ENCODE measurements around the gene PRKN.

Gene PRKN

DNA sequence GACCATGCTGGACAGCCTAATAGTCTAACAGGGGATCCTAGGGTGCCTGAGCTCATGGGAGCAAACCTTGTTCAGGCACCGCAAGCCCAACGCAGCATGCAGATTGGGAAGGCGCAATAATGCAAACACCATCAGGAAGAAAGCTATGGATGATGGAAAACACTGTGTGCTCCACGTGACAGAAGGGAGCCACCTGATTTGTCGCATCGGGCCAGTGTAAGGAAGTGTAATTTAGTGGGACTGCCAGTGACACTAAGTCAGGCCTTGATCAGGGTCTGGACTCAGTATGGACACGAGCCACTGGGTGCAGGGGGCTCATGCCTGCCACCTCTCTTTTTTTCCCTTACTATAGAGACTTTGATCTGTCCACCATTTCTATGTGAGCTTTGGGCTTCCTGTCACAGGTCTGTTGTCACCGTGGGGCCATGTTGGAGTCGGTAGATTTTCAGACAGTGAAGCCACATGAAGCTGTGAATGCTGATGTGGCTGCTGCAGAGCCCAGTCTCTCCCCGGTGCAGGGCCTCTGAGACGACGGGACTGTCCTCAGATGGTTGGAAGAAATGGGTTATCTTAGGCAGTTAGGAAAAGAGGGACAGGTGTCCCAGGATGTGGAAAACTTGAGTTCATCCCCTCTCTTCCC lies 1379.5 kb downstream of the PRKN start:
- TF ChIP-seq, protein P1, sequence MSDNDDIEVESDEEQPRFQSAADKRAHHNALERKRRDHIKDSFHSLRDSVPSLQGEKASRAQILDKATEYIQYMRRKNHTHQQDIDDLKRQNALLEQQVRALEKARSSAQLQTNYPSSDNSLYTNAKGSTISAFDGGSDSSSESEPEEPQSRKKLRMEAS (IDR thresholded peaks at IDR 0.05; ENCODE audit: low read depth, low read length): no peak
- TF ChIP-seq POLR2A (IDR thresholded peaks at IDR 0.05; ENCODE audit: extremely low read depth, insufficient read length) (no peak), MYC (IDR thresholded peaks at IDR 0.05; ENCODE audit: low read depth, low read length) (no peak)
- TF ChIP-seq, protein P2, sequence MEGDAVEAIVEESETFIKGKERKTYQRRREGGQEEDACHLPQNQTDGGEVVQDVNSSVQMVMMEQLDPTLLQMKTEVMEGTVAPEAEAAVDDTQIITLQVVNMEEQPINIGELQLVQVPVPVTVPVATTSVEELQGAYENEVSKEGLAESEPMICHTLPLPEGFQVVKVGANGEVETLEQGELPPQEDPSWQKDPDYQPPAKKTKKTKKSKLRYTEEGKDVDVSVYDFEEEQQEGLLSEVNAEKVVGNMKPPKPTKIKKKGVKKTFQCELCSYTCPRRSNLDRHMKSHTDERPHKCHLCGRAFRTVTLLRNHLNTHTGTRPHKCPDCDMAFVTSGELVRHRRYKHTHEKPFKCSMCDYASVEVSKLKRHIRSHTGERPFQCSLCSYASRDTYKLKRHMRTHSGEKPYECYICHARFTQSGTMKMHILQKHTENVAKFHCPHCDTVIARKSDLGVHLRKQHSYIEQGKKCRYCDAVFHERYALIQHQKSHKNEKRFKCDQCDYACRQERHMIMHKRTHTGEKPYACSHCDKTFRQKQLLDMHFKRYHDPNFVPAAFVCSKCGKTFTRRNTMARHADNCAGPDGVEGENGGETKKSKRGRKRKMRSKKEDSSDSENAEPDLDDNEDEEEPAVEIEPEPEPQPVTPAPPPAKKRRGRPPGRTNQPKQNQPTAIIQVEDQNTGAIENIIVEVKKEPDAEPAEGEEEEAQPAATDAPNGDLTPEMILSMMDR (IDR thresholded peaks at IDR 0.05; ENCODE audit: low read depth, low read length): no peak
- no peak for DNase-seq (ENCODE audit: low read depth)
- no peak overlapping the region for H3K4me3 ChIP-seq (ENCODE audit: low read depth, low read length)

DNA sequence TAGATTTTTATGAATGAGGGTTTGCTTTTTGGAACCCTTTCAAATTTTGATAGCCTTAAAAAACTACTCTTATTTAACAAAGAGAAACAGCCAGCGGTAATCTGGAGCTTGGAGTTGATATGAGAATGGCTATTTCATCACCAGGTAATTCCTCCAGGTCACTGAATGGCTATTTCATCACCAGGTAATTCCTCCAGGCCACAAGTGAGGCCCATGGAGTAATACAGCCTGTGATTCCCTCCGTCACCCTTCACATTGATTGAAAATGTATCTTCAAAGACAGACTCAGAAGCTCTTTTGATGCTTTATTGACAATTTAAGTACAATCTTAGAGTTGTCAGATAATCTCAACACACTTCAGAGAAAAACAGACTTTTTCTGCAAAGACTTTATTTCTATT lies 1380.4 kb downstream of the PRKN start:
- H3K4me3 ChIP-seq (ENCODE audit: low read depth, low read length): no peak overlapping the region
- DNase-seq (ENCODE audit: low read depth): no peak
- TF ChIP-seq POLR2A (IDR thresholded peaks at IDR 0.05; ENCODE audit: extremely low read depth, insufficient read length) (no peak), MYC (IDR thresholded peaks at IDR 0.05; ENCODE audit: low read depth, low read length) (no peak)
- TF ChIP-seq, protein P1 (IDR thresholded peaks at IDR 0.05; ENCODE audit: low read depth, low read length): no peak
- TF ChIP-seq, protein P2 (IDR thresholded peaks at IDR 0.05; ENCODE audit: low read depth, low read length): no peak

DNA sequence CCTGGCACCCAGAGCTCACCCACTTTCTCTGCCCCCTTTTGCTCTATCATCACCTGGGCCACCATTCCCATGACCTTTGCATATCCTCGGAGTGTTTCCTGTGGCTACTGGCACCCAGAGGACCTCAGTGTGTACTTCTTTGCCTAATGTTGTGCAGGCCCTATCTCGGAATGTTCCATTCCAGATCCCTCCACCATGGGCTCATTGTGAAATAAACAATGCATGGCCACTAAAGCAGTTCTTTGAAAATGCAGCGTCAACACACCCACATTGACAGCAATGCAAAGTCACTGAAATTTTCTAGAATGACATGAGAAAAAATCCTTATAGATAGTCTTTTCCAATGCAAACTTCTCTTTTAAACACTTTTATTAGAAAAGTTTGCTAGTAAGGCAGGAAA lies 1380.8 kb downstream of the PRKN start:
- DNase-seq (ENCODE audit: low read depth): no peak
- TF ChIP-seq MYC (IDR thresholded peaks at IDR 0.05; ENCODE audit: low read depth, low read length) (no peak), POLR2A (IDR thresholded peaks at IDR 0.05; ENCODE audit: extremely low read depth, insufficient read length) (no peak)
- TF ChIP-seq, protein P2 (IDR thresholded peaks at IDR 0.05; ENCODE audit: low read depth, low read length): no peak
- TF ChIP-seq, protein P1 (IDR thresholded peaks at IDR 0.05; ENCODE audit: low read depth, low read length): no peak
- no peak overlapping the region for H3K4me3 ChIP-seq (ENCODE audit: low read depth, low read length)

DNA sequence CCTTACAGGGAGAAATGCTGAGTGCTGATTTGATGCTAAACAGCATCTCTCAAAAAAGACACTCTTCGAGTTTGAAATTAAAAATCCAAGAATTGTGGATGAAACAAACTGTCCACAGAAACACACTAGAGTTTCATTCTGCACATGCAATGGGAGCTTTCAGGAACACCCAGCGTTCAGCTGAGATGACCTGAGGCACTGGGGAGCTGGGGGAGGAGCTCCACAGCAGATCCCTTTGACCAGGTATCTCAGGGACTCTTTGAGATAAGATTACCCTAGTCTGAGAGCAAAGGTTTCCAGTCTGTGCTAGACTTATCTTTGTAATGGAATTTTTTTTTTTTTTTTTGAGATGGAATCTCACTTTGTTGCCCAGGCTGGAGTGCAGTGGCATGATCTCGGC lies 1382.9 kb downstream of the PRKN start:
- no peak overlapping the region for H3K4me3 ChIP-seq (ENCODE audit: low read depth, low read length)
- TF ChIP-seq MYC (IDR thresholded peaks at IDR 0.05; ENCODE audit: low read depth, low read length): no peak
- TF ChIP-seq POLR2A (IDR thresholded peaks at IDR 0.05; ENCODE audit: extremely low read depth, insufficient read length): no peak
- TF ChIP-seq, protein P1 (IDR thresholded peaks at IDR 0.05; ENCODE audit: low read depth, low read length): no peak
- TF ChIP-seq, protein P2 (IDR thresholded peaks at IDR 0.05; ENCODE audit: low read depth, low read length): no peak
- DNase-seq (ENCODE audit: low read depth): no peak

DNA sequence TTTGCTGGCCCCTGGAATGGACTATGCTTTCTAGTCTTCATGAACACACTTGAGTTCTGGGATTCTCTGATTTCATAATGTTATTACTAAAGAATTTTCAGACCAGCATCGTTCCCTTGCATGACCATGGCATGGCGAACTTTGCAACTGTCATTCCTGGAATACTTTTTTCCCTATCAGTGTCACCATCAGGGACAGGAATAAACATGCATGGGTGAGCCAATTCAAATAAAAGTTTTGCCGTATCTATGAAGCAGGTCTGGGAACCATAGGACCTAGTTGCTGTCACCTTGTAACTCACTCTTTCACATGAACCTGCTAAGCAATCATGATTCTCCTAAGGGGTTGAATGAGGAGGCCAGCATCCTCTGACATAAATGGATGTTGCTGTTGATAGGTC lies 1385.5 kb downstream of the PRKN start:
- no peak for DNase-seq (ENCODE audit: low read depth)
- H3K4me3 ChIP-seq (ENCODE audit: low read depth, low read length): no peak overlapping the region
- TF ChIP-seq, protein P1 (IDR thresholded peaks at IDR 0.05; ENCODE audit: low read depth, low read length): no peak
- no peak for TF ChIP-seq POLR2A (IDR thresholded peaks at IDR 0.05; ENCODE audit: extremely low read depth, insufficient read length)
- TF ChIP-seq, protein P2 (IDR thresholded peaks at IDR 0.05; ENCODE audit: low read depth, low read length): no peak
- no peak for TF ChIP-seq MYC (IDR thresholded peaks at IDR 0.05; ENCODE audit: low read depth, low read length)
